Suprapubic skin (tissue), 4 donors: ENCODE measurements around the gene CAPG. TPM values are rescaled to one million over a fixed set of nuclear protein-coding genes. Genes with fewer than 3 reads are reported as not detected.

ENCODE experiments used
- DNase-seq, 2 donors: peaks; one replicate each; pipeline ENCODE4 v3.0.0-alpha.2; 2019; ENCODE audit warnings: low spot score in 2 of 2
- H3K27ac ChIP-seq: fragments of 200-600 bp; sonication (generic); one replicate; pipeline ENCODE4 v1.5.1; 2019
- H3K27me3 ChIP-seq: fragments of 200-600 bp; sonication (generic); one replicate; pipeline ENCODE4 v1.5.1; 2019
- H3K36me3 ChIP-seq: fragments of 200-600 bp; sonication (generic); one replicate; pipeline ENCODE4 v1.5.1; 2019
- H3K4me1 ChIP-seq: fragments of 200-600 bp; sonication (generic); one replicate; pipeline ENCODE4 v1.5.1; 2019
- H3K4me3 ChIP-seq: fragments of 200-600 bp; sonication (generic); one replicate; pipeline ENCODE4 v1.5.1; 2019; ENCODE audit warnings: mild to moderate bottlenecking
- H3K9me3 ChIP-seq: fragments of 200-600 bp; sonication (generic); one replicate; pipeline ENCODE4 v1.5.1; 2019
- EP300 ChIP-seq: sonication (generic); formaldehyde crosslinking; IDR thresholded peaks from one replicate; pipeline ENCODE4 v1.6.1; 2017; ENCODE audit warnings: antibody characterized with exemption
- POLR2A ChIP-seq, 2 donors: fragments of 450-650 bp; IDR thresholded peaks; one replicate each; pipeline ENCODE4 v1.6.1; 2017; ENCODE audit warnings: antibody characterized with exemption in 2 of 2, mild to moderate bottlenecking in 2 of 2, moderate library complexity in 2 of 2
- POLR2AphosphoS5 ChIP-seq, 3 donors: sonication (generic); formaldehyde crosslinking; IDR thresholded peaks; one replicate each; pipeline ENCODE4 v1.6.1; 2017; ENCODE audit warnings: antibody characterized with exemption in 3 of 3
- WGBS: methylation state at CpG from one replicate; pipeline ENCODE4 v1.1.5; 2018; 5-methylcytosine and 5-hydroxymethylcytosine counted together
- total RNA-seq, 4 donors: library from RNA; depleted of rRNA; stranded (reverse); fragments of >200 nt; gene quantifications; one replicate each; pipeline ENCODE4 v1.1.0, GENCODE V29; 2016
- TF ChIP-seq, protein P1 (sequence below), 2 donors: fragments of 200-600 bp in 1 of 2; fragments of 450-650 bp in 1 of 2; sonication (generic) in 1 of 2; IDR thresholded peaks; one replicate each; pipeline ENCODE4 v1.5.1; 2016 to 2019; ENCODE audit warnings: antibody characterized with exemption in 2 of 2, mild to moderate bottlenecking in 1 of 2, moderate library complexity in 1 of 2

CAPG gene
- total RNA-seq, 4 donors from 2014 or later, result 139 to 212 (median 172) TPM

DNA sequence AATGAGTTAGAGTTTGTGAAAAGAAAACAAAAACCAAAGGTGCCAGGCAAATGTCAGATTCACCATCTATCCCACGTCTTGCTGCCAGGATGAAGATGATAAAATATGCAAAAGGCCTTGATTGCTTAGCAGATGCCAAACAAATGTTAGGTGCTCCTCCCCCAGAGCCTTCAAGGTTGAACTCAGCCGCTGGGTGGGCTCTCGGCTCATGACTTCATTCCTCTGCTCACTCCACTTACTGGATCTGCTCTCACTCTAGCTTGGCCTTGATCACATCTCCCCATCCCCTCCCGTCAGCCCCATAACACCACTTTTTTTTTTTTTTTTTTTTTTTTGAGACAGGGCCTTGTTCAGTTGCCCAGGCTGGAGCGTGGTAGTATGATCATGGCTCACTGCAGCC lies 46.9 kb upstream of the CAPG start:
- no peak overlapping the region for H3K27ac ChIP-seq
- no peak for DNase-seq
- 79% methylated on average over 5 of the region's 5 CpGs for WGBS

GRCh38 chr2:85455552-85456090 lies 45.5 kb upstream of the CAPG start:
- Histone ChIP-seq H3K4me1 (peaks cover 11% of the 10 kb centered on the region), H3K36me3 (no peaks in the 10 kb centered on the region), H3K4me3 (no peak overlapping the region), H3K9me3 (no peaks in the 10 kb centered on the region), H3K27ac (no peak overlapping the region), H3K27me3 (no peaks in the 10 kb centered on the region)
- WGBS, result 75% methylated on average over 1 of the region's 1 CpG
- no peak for TF ChIP-seq POLR2A (IDR thresholded peaks at IDR 0.05)
- no peak for TF ChIP-seq POLR2AphosphoS5 (IDR thresholded peaks at IDR 0.05)
- TF ChIP-seq, protein P1, sequence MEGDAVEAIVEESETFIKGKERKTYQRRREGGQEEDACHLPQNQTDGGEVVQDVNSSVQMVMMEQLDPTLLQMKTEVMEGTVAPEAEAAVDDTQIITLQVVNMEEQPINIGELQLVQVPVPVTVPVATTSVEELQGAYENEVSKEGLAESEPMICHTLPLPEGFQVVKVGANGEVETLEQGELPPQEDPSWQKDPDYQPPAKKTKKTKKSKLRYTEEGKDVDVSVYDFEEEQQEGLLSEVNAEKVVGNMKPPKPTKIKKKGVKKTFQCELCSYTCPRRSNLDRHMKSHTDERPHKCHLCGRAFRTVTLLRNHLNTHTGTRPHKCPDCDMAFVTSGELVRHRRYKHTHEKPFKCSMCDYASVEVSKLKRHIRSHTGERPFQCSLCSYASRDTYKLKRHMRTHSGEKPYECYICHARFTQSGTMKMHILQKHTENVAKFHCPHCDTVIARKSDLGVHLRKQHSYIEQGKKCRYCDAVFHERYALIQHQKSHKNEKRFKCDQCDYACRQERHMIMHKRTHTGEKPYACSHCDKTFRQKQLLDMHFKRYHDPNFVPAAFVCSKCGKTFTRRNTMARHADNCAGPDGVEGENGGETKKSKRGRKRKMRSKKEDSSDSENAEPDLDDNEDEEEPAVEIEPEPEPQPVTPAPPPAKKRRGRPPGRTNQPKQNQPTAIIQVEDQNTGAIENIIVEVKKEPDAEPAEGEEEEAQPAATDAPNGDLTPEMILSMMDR (IDR thresholded peaks at IDR 0.05), result no peak
- TF ChIP-seq EP300, result no peak
- DNase-seq, result no peak

More for the DNA sequence above, 46.9 kb upstream of the CAPG start:
- Histone ChIP-seq H3K9me3 (no peaks in the 10 kb centered on the region), H3K36me3 (no peaks in the 10 kb centered on the region), H3K4me1 (peaks cover 11% of the 10 kb centered on the region), H3K27me3 (no peaks in the 10 kb centered on the region), H3K4me3 (no peak overlapping the region)
- TF ChIP-seq EP300 (no peak), POLR2A (IDR thresholded peaks at IDR 0.05) (no peak), POLR2AphosphoS5 (IDR thresholded peaks at IDR 0.05) (no peak)
- TF ChIP-seq, protein P1 (IDR thresholded peaks at IDR 0.05), result no peak

- no peak for DNase-seq
These were observed 43.4 kb upstream of the CAPG start for GRCh38 chr2:85453571-85453970.

DNA sequence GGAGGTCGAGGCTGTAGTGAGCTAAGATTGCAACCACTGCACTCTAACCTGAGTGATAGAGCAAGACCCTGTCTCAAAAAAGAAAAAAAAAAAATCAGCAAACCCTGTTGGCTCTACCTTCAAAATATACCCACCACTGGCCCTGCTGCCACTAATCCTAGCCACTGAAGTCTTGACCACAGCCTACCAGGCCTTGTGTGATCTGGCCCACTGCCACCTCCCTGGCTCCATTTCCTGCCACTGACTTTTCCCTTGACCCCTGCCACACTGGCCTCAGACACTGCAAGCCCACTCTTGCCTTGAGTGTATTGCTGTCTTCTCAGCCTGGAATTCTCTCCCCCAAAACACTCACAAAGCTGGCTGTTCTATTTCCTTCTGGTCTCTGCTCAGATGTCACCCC lies 42.1 kb upstream of the CAPG start:
- no peak overlapping the region for H3K4me3 ChIP-seq
- no peak for DNase-seq
- no peaks in the 10 kb centered on the region for H3K9me3 ChIP-seq
- no peak overlapping the region for H3K27ac ChIP-seq
- no peaks in the 10 kb centered on the region for H3K4me1 ChIP-seq
- H3K27me3 ChIP-seq, result no peaks in the 10 kb centered on the region
- no peak for TF ChIP-seq POLR2AphosphoS5 (IDR thresholded peaks at IDR 0.05)
- no peak for TF ChIP-seq POLR2A (IDR thresholded peaks at IDR 0.05)
- TF ChIP-seq EP300, result no peak
- TF ChIP-seq, protein P1 (IDR thresholded peaks at IDR 0.05), result no peak
- 76% methylated on average over 1 of the region's 1 CpG for WGBS
- no peaks in the 10 kb centered on the region for H3K36me3 ChIP-seq

More at GRCh38 chr2:85453571-85453970, 43.4 kb upstream of the CAPG start:
- Histone ChIP-seq H3K4me3 (no peak overlapping the region), H3K27me3 (no peaks in the 10 kb centered on the region), H3K27ac (no peak overlapping the region), H3K36me3 (no peaks in the 10 kb centered on the region), H3K4me1 (peaks cover 11% of the 10 kb centered on the region), H3K9me3 (no peaks in the 10 kb centered on the region)
- TF ChIP-seq POLR2AphosphoS5 (IDR thresholded peaks at IDR 0.05) (no peak), EP300 (no peak)
- TF ChIP-seq, protein P1 (IDR thresholded peaks at IDR 0.05), result no peak
- WGBS, result 95% methylated on average over 7 of the region's 7 CpGs

GRCh38 chr2:85449214-85449588 lies 39.0 kb upstream of the CAPG start:
- Histone ChIP-seq H3K4me3 (no peak overlapping the region), H3K9me3 (no peaks in the 10 kb centered on the region), H3K27me3 (no peaks in the 10 kb centered on the region), H3K36me3 (no peaks in the 10 kb centered on the region), H3K27ac (peak overlapping the region; percentile 32), H3K4me1 (peaks cover 14% of the 10 kb centered on the region)
- 96% methylated on average over 7 of the region's 7 CpGs for WGBS
- DNase-seq, result no peak
- no peak for TF ChIP-seq POLR2A (IDR thresholded peaks at IDR 0.05)
- no peak for TF ChIP-seq POLR2AphosphoS5 (IDR thresholded peaks at IDR 0.05)
